ENCODE measurements around the gene PLP1.

GRCh38 chrX:103800318-103800717 is 23.7 kb downstream of the PLP1 start:
- TF ChIP-seq POLR2A (IDR thresholded peaks at IDR 0.05) (no peak), CTCF (IDR thresholded peaks at IDR 0.05) (no peak), EP300 (IDR thresholded peaks at IDR 0.05) (no peak)
